ENCODE measurements around the gene CALD1.
A peak's percentile ranks its signal among the peaks of the same experiment; 100 is the strongest.

Gene CALD1

DNA sequence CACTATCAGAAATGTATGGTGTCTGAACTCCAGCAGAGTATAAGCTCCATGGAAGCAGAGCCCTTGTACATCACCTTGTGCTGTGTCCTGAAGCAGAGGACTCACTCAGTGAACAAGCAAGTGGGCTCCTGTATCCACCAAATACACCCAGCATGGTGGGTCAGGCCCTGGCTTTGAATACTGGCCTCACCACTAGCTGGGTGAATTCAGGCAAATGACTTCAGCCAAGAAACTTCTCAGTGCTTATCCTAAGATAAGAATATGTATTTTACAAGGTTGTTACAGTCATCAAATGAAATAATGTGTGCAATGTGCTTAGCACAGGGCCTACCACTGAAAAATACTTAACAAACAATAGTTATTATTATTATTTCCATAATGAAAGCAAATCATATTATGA is 62.6 kb downstream of the CALD1 start:
- in situ Hi-C loops (cut with HindIII; ENCODE audit: low sequenced_read_pairs) = no loop called here
- TF ChIP-seq, protein P1, sequence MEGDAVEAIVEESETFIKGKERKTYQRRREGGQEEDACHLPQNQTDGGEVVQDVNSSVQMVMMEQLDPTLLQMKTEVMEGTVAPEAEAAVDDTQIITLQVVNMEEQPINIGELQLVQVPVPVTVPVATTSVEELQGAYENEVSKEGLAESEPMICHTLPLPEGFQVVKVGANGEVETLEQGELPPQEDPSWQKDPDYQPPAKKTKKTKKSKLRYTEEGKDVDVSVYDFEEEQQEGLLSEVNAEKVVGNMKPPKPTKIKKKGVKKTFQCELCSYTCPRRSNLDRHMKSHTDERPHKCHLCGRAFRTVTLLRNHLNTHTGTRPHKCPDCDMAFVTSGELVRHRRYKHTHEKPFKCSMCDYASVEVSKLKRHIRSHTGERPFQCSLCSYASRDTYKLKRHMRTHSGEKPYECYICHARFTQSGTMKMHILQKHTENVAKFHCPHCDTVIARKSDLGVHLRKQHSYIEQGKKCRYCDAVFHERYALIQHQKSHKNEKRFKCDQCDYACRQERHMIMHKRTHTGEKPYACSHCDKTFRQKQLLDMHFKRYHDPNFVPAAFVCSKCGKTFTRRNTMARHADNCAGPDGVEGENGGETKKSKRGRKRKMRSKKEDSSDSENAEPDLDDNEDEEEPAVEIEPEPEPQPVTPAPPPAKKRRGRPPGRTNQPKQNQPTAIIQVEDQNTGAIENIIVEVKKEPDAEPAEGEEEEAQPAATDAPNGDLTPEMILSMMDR (IDR thresholded peaks at IDR 0.05; ENCODE audit: low read depth, low read length, missing control alignments) = no peak
- H3K4me3 ChIP-seq (ENCODE audit: low read depth, low read length) = no peak overlapping the region
- DNase-seq (ENCODE audit: low read depth) = no peak

GRCh38 chr7:134842886-134843430 is 63.5 kb downstream of the CALD1 start:
- TF ChIP-seq, protein P1 (IDR thresholded peaks at IDR 0.05; ENCODE audit: low read depth, low read length, missing control alignments) = no peak
- no peak overlapping the region for H3K4me3 ChIP-seq (ENCODE audit: low read depth, low read length)
- DNase-seq (ENCODE audit: low read depth) = no peak
- in situ Hi-C loops (cut with HindIII; ENCODE audit: low sequenced_read_pairs) = no loop called here

- in situ Hi-C loops (cut with HindIII; ENCODE audit: low sequenced_read_pairs) = no loop called here
- TF ChIP-seq, protein P1 (IDR thresholded peaks at IDR 0.05; ENCODE audit: low read depth, low read length, missing control alignments) = no peak
- no peak for DNase-seq (ENCODE audit: low read depth)
- H3K4me3 ChIP-seq (ENCODE audit: low read depth, low read length) = no peak overlapping the region
Observed at GRCh38 chr7:134844200-134844599, 64.8 kb downstream of the CALD1 start.

DNA sequence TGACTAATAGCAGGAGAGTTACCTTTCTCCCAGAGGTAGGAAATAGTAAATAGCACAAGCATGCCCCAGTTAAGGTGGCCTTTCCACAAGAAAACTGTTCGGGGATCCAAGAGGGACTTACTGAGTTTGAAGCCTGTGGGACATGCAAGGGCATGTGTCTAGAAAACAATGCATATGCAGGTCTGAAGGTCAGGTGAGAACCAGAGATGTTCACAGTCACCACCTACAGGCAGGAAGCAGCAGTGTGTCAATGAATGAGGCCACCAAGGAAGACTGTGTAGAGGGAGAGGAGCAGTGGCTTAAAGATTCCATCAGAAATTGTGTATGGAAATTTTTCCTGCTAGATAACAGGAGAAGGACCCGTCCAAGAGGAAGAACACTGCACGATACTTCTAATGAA is 66.0 kb downstream of the CALD1 start:
- H3K4me3 ChIP-seq (ENCODE audit: low read depth, low read length) = no peak overlapping the region
- in situ Hi-C loops (cut with HindIII; ENCODE audit: low sequenced_read_pairs) = no loop called here
- TF ChIP-seq, protein P1 (IDR thresholded peaks at IDR 0.05; ENCODE audit: low read depth, low read length, missing control alignments) = peak; percentile 26
- DNase-seq (ENCODE audit: low read depth) = no peak

GRCh38 chr7:134847851-134848588 is 68.6 kb downstream of the CALD1 start:
- TF ChIP-seq, protein P1 (IDR thresholded peaks at IDR 0.05; ENCODE audit: low read depth, low read length, missing control alignments) = no peak
- H3K4me3 ChIP-seq (ENCODE audit: low read depth, low read length) = no peak overlapping the region
- no peak for DNase-seq (ENCODE audit: low read depth)
- in situ Hi-C loops (cut with HindIII; ENCODE audit: low sequenced_read_pairs) = no loop called here

- no peak for DNase-seq (ENCODE audit: low read depth)
- TF ChIP-seq, protein P1 (IDR thresholded peaks at IDR 0.05; ENCODE audit: low read depth, low read length, missing control alignments) = no peak
- in situ Hi-C loops (cut with HindIII; ENCODE audit: low sequenced_read_pairs) = no loop called here
- no peak overlapping the region for H3K4me3 ChIP-seq (ENCODE audit: low read depth, low read length)
Observed at GRCh38 chr7:134850066-134850465, 70.6 kb downstream of the CALD1 start.

Data from astrocyte of the cerebellum (primary cell).